Loucy (cell line): ENCODE results near the gene SMYD4.

Experiments used
- H2AFZ ChIP-seq: fragments of 200-600 bp; sonication (generic); 2 replicates; pipeline ENCODE4 v1.6.0; 2016; ENCODE audit warnings: antibody characterized with exemption, mild to moderate bottlenecking, low read length, moderate library complexity
- H3F3A ChIP-seq: fragments of 200-600 bp; 2 replicates; pipeline ENCODE4 v1.6.0; 2016; ENCODE audit warnings: antibody characterized with exemption, low read depth, mild to moderate bottlenecking
- H3K27me3 ChIP-seq: fragments of 200-600 bp; sonication (generic); 2 replicates; pipeline ENCODE4 v1.6.1; 2014; ENCODE audit warnings: low read length, mild to moderate bottlenecking; ENCODE audit not compliant: insufficient read depth, poor library complexity, severe bottlenecking
- H3K36me3 ChIP-seq: fragments of 200-600 bp; sonication (generic); 2 replicates; pipeline ENCODE4 v1.6.1; 2016; ENCODE audit warnings: low read length; ENCODE audit not compliant: insufficient read depth
- H3K4me1 ChIP-seq: fragments of 200-600 bp; sonication (generic); 2 replicates; pipeline ENCODE4 v1.5.1; 2014; ENCODE audit warnings: low read length, mild to moderate bottlenecking; ENCODE audit not compliant: insufficient read depth, poor library complexity, severe bottlenecking
- H3K4me2 ChIP-seq: fragments of 200-600 bp; sonication (generic); 2 replicates; pipeline ENCODE4 v1.6.0; 2014; ENCODE audit warnings: antibody characterized with exemption, low read length, low read depth, mild to moderate bottlenecking; ENCODE audit not compliant: poor library complexity, severe bottlenecking
- H3K4me3 ChIP-seq: fragments of 200-600 bp; sonication (generic); 2 replicates; pipeline ENCODE4 v1.5.1; 2014; ENCODE audit warnings: low read length, mild to moderate bottlenecking, mixed read lengths; ENCODE audit not compliant: poor library complexity, severe bottlenecking
- H3K79me2 ChIP-seq: fragments of 200-600 bp; sonication (generic); 2 replicates; pipeline ENCODE4 v1.6.1; 2014; ENCODE audit warnings: low read length; ENCODE audit not compliant: insufficient read depth
- H3K9ac ChIP-seq: fragments of 200-600 bp; sonication (generic); 2 replicates; pipeline ENCODE4 v1.6.0; 2014; ENCODE audit warnings: mild to moderate bottlenecking, low read depth, low read length, moderate library complexity; ENCODE audit not compliant: poor library complexity, severe bottlenecking
- H3K9me2 ChIP-seq: fragments of 200-600 bp; sonication (generic); replicated peaks from 2 replicates; pipeline ENCODE4 v1.6.1; 2016; ENCODE audit warnings: low read depth, low read length, mixed read lengths
- H3K9me3 ChIP-seq: fragments of 200-600 bp; sonication (generic); 2 replicates; pipeline ENCODE4 v1.6.1; 2014; ENCODE audit warnings: mild to moderate bottlenecking, antibody characterized with exemption, low read length, low read depth; ENCODE audit not compliant: insufficient read depth
- H4K20me1 ChIP-seq: fragments of 200-600 bp; sonication (generic); 2 replicates; pipeline ENCODE4 v1.6.0; 2014; ENCODE audit warnings: antibody characterized with exemption, low read length, mild to moderate bottlenecking; ENCODE audit not compliant: insufficient read depth, poor library complexity, severe bottlenecking
- EZH2phosphoT487 ChIP-seq: fragments of 200-600 bp; IDR thresholded peaks from 2 replicates; pipeline ENCODE4 v1.6.1; 2018; ENCODE audit warnings: antibody characterized with exemption, mild to moderate bottlenecking, moderate library complexity, borderline replicate concordance
- TF ChIP-seq, protein P1 (sequence below): fragments of 200-600 bp; sonication (generic); conservative IDR thresholded peaks from 2 replicates; pipeline ENCODE4 v1.5.1; 2014; ENCODE audit warnings: mild to moderate bottlenecking, antibody characterized with exemption, low read length

The SMYD4 gene

DNA sequence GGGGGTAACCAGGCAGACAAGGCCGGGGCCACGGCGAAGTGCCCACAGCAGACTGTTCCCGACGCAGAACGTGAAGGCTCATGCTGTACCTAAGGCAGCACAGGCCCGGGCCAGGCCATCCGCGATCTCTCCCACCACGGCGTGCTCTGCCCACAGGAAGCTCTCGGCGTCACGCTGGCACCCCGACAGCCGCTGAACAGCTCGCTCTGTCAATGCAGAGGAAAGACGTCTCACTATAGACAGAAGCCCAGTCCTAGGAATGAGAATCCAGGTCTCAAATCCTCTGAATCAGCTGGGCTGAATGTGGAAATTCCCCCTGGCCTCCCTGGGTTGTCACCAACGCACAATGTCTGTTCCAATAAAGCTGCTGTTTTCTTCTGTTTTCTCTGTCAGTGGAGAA, 46.4 kb downstream of the SMYD4 start:
- H3K9me2 ChIP-seq = no peaks in the 10 kb centered on the region
- H3K4me1 ChIP-seq = no peaks in the 10 kb centered on the region
- no peaks in the 10 kb centered on the region for H3F3A ChIP-seq
- H3K9ac ChIP-seq = no peak overlapping the region
- peaks cover 79% of the 10 kb centered on the region; the same call in 1 of the 2 replicates for H3K36me3 ChIP-seq
- no peak overlapping the region for H2AFZ ChIP-seq
- no peak for TF ChIP-seq EZH2phosphoT487
- TF ChIP-seq, protein P1, sequence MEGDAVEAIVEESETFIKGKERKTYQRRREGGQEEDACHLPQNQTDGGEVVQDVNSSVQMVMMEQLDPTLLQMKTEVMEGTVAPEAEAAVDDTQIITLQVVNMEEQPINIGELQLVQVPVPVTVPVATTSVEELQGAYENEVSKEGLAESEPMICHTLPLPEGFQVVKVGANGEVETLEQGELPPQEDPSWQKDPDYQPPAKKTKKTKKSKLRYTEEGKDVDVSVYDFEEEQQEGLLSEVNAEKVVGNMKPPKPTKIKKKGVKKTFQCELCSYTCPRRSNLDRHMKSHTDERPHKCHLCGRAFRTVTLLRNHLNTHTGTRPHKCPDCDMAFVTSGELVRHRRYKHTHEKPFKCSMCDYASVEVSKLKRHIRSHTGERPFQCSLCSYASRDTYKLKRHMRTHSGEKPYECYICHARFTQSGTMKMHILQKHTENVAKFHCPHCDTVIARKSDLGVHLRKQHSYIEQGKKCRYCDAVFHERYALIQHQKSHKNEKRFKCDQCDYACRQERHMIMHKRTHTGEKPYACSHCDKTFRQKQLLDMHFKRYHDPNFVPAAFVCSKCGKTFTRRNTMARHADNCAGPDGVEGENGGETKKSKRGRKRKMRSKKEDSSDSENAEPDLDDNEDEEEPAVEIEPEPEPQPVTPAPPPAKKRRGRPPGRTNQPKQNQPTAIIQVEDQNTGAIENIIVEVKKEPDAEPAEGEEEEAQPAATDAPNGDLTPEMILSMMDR = no peak
- no peaks in the 10 kb centered on the region for H3K79me2 ChIP-seq
- H3K4me3 ChIP-seq = no peak overlapping the region
- no peaks in the 10 kb centered on the region for H4K20me1 ChIP-seq
- H3K9me3 ChIP-seq = no peaks in the 10 kb centered on the region
- no peaks in the 10 kb centered on the region for H3K27me3 ChIP-seq
- H3K4me2 ChIP-seq = no peak overlapping the region

DNA sequence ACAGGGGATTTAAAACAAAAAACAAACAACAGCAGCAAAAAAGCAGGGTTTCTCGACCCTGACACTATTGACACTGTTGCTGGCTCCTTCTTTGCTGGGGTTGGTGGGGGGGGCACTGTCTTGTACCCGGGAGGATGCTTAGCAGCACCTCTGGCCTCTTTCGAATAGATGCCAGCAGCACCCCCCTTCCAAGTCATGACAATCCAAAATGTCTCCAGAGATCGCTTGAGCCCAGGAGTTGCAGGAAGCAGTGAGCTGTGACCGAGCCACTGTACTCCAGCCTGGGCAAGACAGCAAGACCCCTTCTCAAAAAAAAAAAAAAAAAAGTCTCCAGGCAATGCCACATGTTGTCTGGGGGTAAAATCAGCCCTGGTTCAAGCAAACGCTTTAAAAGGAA, 47.5 kb downstream of the SMYD4 start:
- H3K4me2 ChIP-seq = no peak overlapping the region
- TF ChIP-seq, protein P1 = no peak
- no peaks in the 10 kb centered on the region for H3K9me3 ChIP-seq
- H3K9ac ChIP-seq = no peak overlapping the region
- no peaks in the 10 kb centered on the region for H4K20me1 ChIP-seq
- H3F3A ChIP-seq = no peaks in the 10 kb centered on the region
- H3K9me2 ChIP-seq = no peaks in the 10 kb centered on the region
- no peaks in the 10 kb centered on the region for H3K4me1 ChIP-seq
- no peak overlapping the region for H2AFZ ChIP-seq
- peaks cover 80% of the 10 kb centered on the region; the same call in 1 of the 2 replicates for H3K36me3 ChIP-seq
- H3K4me3 ChIP-seq = no peak overlapping the region
- no peaks in the 10 kb centered on the region for H3K27me3 ChIP-seq
- H3K79me2 ChIP-seq = no peaks in the 10 kb centered on the region

DNA sequence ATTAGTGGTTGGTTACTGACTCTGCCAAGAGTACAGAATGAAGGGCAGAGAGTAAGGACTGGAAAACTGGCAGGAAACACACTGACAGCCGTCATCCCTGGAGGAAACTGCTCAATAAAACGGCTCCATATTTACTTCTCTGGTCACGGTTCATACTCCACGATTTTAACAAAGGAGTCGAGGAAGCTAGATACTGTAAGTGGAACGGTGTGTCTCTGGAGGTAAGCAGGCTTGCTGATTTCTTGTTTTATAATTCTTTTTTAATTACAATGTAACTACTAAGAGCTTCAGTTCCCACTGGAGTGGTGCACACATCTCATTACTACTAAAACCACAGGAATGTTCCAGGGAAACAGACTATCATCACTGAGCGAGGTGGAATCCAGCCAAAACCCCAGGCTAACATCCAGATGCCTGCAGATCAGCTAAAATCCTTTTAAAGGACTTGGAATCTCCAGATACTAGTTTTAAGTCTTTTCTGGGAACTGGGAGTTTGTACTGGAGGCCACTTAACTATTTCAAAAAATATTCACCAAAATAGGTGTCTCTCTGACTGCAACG, 50.1 kb downstream of the SMYD4 start:
- Histone ChIP-seq H3K4me2 (no peak overlapping the region), H3K27me3 (no peaks in the 10 kb centered on the region), H2AFZ (no peak overlapping the region), H3K4me3 (no peak overlapping the region), H3K36me3 (peaks cover 65% of the 10 kb centered on the region; the same call in 1 of the 2 replicates), H3K9ac (no peak overlapping the region), H4K20me1 (no peaks in the 10 kb centered on the region), H3K9me3 (no peaks in the 10 kb centered on the region), H3F3A (no peaks in the 10 kb centered on the region), H3K4me1 (no peaks in the 10 kb centered on the region), H3K79me2 (no peaks in the 10 kb centered on the region), H3K9me2 (no peaks in the 10 kb centered on the region)
- TF ChIP-seq, protein P1 = no peak
- no peak for TF ChIP-seq EZH2phosphoT487
